Neural progenitor cell (in vitro differentiated cells): ENCODE measurements around the gene TMEM266.

Experiments
- CTCF ChIP-seq: fragments of 200-600 bp; sonication (generic); IDR thresholded peaks from 2 replicates; pipeline ENCODE4 v1.5.1; 2017; ENCODE audit warnings: antibody characterized with exemption, mild to moderate bottlenecking
- EZH2 ChIP-seq: fragments of 200-600 bp; sonication (generic); IDR thresholded peaks from 2 replicates; pipeline ENCODE4 v1.6.1; 2017; ENCODE audit warnings: antibody characterized with exemption, mild to moderate bottlenecking, moderate library complexity
- EZH2phosphoT487 ChIP-seq: fragments of 200-600 bp; sonication (generic); IDR thresholded peaks from 2 replicates; pipeline ENCODE4 v1.6.1; 2017; ENCODE audit warnings: antibody characterized with exemption

- TF ChIP-seq EZH2: no peak
- no peak for TF ChIP-seq EZH2phosphoT487
- TF ChIP-seq CTCF: no peak
Measured at GRCh38 chr15:76169911-76170800, 110.4 kb downstream of the TMEM266 start.
